Natural killer cell (primary cell): ENCODE measurements around the gene PGS1. TPM values are rescaled to one million over a fixed set of nuclear protein-coding genes. Genes with fewer than 3 reads are reported as not detected.

Experiments
- ATAC-seq, 3 donors: fragments of 150-1000 bp in 2 of 3; fragments of 200-7000 bp in 1 of 3; cut with Tn5 transposase; 1 replicate in 1 of 3; 2 replicates in 2 of 3; pipeline ENCODE4 v1.10.0; 2021; ENCODE audit warnings: mild to moderate bottlenecking in 2 of 3, moderate library complexity in 2 of 3
- DNase-seq, 2 donors: peaks; one replicate each; pipeline versions ENCODE4 v3.0.0 to v3.0.0-alpha.2; 2013 to 2021; ENCODE audit warnings: mixed read lengths in 1 of 2
- H3K27ac ChIP-seq: one replicate; pipeline ENCODE4 v1.5.1; 2013; ENCODE audit warnings: mild to moderate bottlenecking, low read length
- H3K27me3 ChIP-seq: one replicate; pipeline ENCODE4 v1.6.1; 2013; ENCODE audit warnings: low read length; ENCODE audit not compliant: control insufficient read depth, insufficient read depth
- H3K36me3 ChIP-seq: one replicate; pipeline ENCODE4 v1.6.1; 2013; ENCODE audit warnings: low read length; ENCODE audit not compliant: control insufficient read depth, insufficient read depth
- H3K4me1 ChIP-seq: one replicate; pipeline ENCODE4 v1.6.1; 2013; ENCODE audit warnings: low read length; ENCODE audit not compliant: control insufficient read depth, insufficient read depth
- H3K4me3 ChIP-seq: one replicate; pipeline ENCODE4 v1.5.1; 2013; ENCODE audit warnings: low read length
- H3K9me3 ChIP-seq: one replicate; pipeline ENCODE4 v1.6.1; 2013; ENCODE audit warnings: low read length; ENCODE audit not compliant: control insufficient read depth, insufficient read depth
- H3K27ac Mint-ChIP-seq, 2 donors: one replicate each; pipeline ENCODE4 v1.8.0; 2022; ENCODE audit warnings: mild to moderate bottlenecking in 2 of 2, mixed read lengths in 2 of 2, moderate library complexity in 1 of 2
- H3K27me3 Mint-ChIP-seq, 2 donors: one replicate each; pipeline ENCODE4 v1.8.0; 2022; ENCODE audit warnings: low read depth in 2 of 2, mixed read lengths in 2 of 2
- H3K36me3 Mint-ChIP-seq: one replicate; pipeline ENCODE4 v1.8.0; 2022; ENCODE audit warnings: mixed read lengths
- H3K4me1 Mint-ChIP-seq, 2 donors: one replicate each; pipeline ENCODE4 v1.8.0; 2022; ENCODE audit warnings: mixed read lengths in 2 of 2
- H3K4me3 Mint-ChIP-seq: one replicate; pipeline ENCODE4 v1.8.0; 2022; ENCODE audit warnings: mild to moderate bottlenecking, moderate library complexity, mixed read lengths
- H3K9me3 Mint-ChIP-seq, 2 donors: one replicate each; pipeline ENCODE4 v1.8.0; 2022; ENCODE audit warnings: mixed read lengths in 2 of 2
- CTCF ChIP-seq: fragments of 200-600 bp; IDR thresholded peaks from one replicate; pipeline ENCODE4 v1.8.0; 2022; ENCODE audit warnings: antibody characterized with exemption
- WGBS: methylation state at CpG from one replicate; pipeline ENCODE4 v1.1.7; 2013; ENCODE audit warnings: missing lambda C conversion rate; ENCODE audit not compliant: insufficient coverage; 5-methylcytosine and 5-hydroxymethylcytosine counted together
- intact Hi-C: fragments of 100-400 bp; cut with micrococcal nuclease; formaldehyde crosslinking; loops from one replicate; pipeline ENCODE4 v1.14.2; 2022
- total RNA-seq, 4 donors: library from RNA; stranded (reverse); fragments of 120-200 nt in 1 of 4; gene quantifications; one replicate each; pipeline versions ENCODE4 v1.2.3 to v1.2.4, GENCODE V29; 2013 to 2022

Gene PGS1
- total RNA-seq, 3 donors from 2014 or later (not counting 1 experiment from before 2014, with no cell fraction given): 47.9 to 53.6 (median 48.3) TPM

GRCh38 chr17:78357177-78357586 lies 21.3 kb upstream of the PGS1 start:
- intact Hi-C loops: no loop called here
- DNase-seq (no peak), ATAC-seq (no peak)
- Histone ChIP-seq H3K27ac (peak overlapping the region; percentile 43), H3K9me3 (no peaks in the 10 kb centered on the region), H3K36me3 (peaks cover 8% of the 10 kb centered on the region), H3K4me3 (no peak overlapping the region), H3K4me1 (peaks cover 77% of the 10 kb centered on the region), H3K27me3 (no peaks in the 10 kb centered on the region)
- WGBS: 88% methylated on average over 7 of the region's 7 CpGs
- H3K36me3 Mint-ChIP-seq: no peaks in the 10 kb centered on the region
- peak overlapping the region; percentile 82 to 86 for H3K27ac Mint-ChIP-seq
- peaks cover 12 to 50% of the 10 kb centered on the region in 2 donors for H3K4me1 Mint-ChIP-seq
- no peaks in the 10 kb centered on the region for H3K27me3 Mint-ChIP-seq
- no peak for TF ChIP-seq CTCF
- H3K4me3 Mint-ChIP-seq: peak overlapping the region; percentile 68
- no peaks in the 10 kb centered on the region for H3K9me3 Mint-ChIP-seq

GRCh38 chr17:78357672-78358537 lies 20.5 kb upstream of the PGS1 start:
- peak overlapping the region in 1 of 2 donors; percentile 86 for H3K27ac Mint-ChIP-seq
- peaks cover 8% of the 10 kb centered on the region for H3K36me3 ChIP-seq
- no peaks in the 10 kb centered on the region for H3K9me3 ChIP-seq
- peak overlapping the region; percentile 25 for H3K4me3 Mint-ChIP-seq
- H3K4me1 Mint-ChIP-seq: peaks cover 12 to 46% of the 10 kb centered on the region in 2 donors
- H3K9me3 Mint-ChIP-seq: no peaks in the 10 kb centered on the region
- H3K4me1 ChIP-seq: peaks cover 71% of the 10 kb centered on the region
- DNase-seq (peak in 1 of 2 donors; percentile 25), ATAC-seq (no peak)
- H3K36me3 Mint-ChIP-seq: no peaks in the 10 kb centered on the region
- H3K27me3 ChIP-seq: no peaks in the 10 kb centered on the region
- 85% methylated on average over 25 of the region's 25 CpGs for WGBS
- H3K4me3 ChIP-seq: no peak overlapping the region
- no peak overlapping the region for H3K27ac ChIP-seq
- peaks cover 0 to 5% of the 10 kb centered on the region in 2 donors for H3K27me3 Mint-ChIP-seq
- TF ChIP-seq CTCF: no peak
- intact Hi-C loops: no loop called here

GRCh38 chr17:78358538-78359320 lies 19.7 kb upstream of the PGS1 start:
- H3K27me3 Mint-ChIP-seq: peaks cover 0 to 6% of the 10 kb centered on the region in 2 donors
- peaks cover 12 to 41% of the 10 kb centered on the region in 2 donors for H3K4me1 Mint-ChIP-seq
- peak overlapping the region in 1 of 2 donors; percentile 86 for H3K27ac Mint-ChIP-seq
- H3K36me3 ChIP-seq: peaks cover 8% of the 10 kb centered on the region
- H3K4me1 ChIP-seq: peaks cover 64% of the 10 kb centered on the region
- H3K27me3 ChIP-seq: no peaks in the 10 kb centered on the region
- no peak overlapping the region for H3K27ac ChIP-seq
- 35% methylated on average over 72 of the region's 72 CpGs for WGBS
- no peaks in the 10 kb centered on the region for H3K36me3 Mint-ChIP-seq
- peak overlapping the region; percentile 25 for H3K4me3 Mint-ChIP-seq
- H3K4me3 ChIP-seq: peak overlapping the region; percentile 31
- intact Hi-C loops: no loop called here
- H3K9me3 Mint-ChIP-seq: no peaks in the 10 kb centered on the region
- ATAC-seq (no peak), DNase-seq (peak in 1 of 2 donors; percentile 60)
- TF ChIP-seq CTCF: no peak
- H3K9me3 ChIP-seq: no peaks in the 10 kb centered on the region
